Activated T-cell treated with anti-CD3 and anti-CD28 coated beads for 4 hours (primary cell): ENCODE results near the gene PLEKHM3.
"Not testable (repeated sequence)": the region's sequence is repeated elsewhere in the genome, so short reads cannot be mapped to it uniquely, and the experiment has no call there.

Experiments
- DNase-seq: peaks from one replicate; pipeline ENCODE4 v3.0.0-alpha.2; 2020

PLEKHM3 gene

GRCh38 chr2:207813942-207814341 lies 211.4 kb downstream of the PLEKHM3 start:
- no peak for DNase-seq

GRCh38 chr2:207813221-207813916 lies 212.0 kb downstream of the PLEKHM3 start:
- DNase-seq: no peak

GRCh38 chr2:207812726-207813080 lies 212.6 kb downstream of the PLEKHM3 start:
- no peak for DNase-seq

- DNase-seq: no peak
These were observed 213.1 kb downstream of the PLEKHM3 start for GRCh38 chr2:207812058-207812725.

GRCh38 chr2:207811658-207812057 lies 213.7 kb downstream of the PLEKHM3 start:
- not testable (repeated sequence) for DNase-seq

GRCh38 chr2:207810200-207810788 lies 215.0 kb downstream of the PLEKHM3 start:
- no peak for DNase-seq

- DNase-seq: no peak
These were observed 217.2 kb downstream of the PLEKHM3 start for GRCh38 chr2:207808119-207808518.

GRCh38 chr2:207807516-207807915 lies 217.8 kb downstream of the PLEKHM3 start:
- DNase-seq: no peak

GRCh38 chr2:207805566-207806226 lies 219.6 kb downstream of the PLEKHM3 start:
- no peak for DNase-seq

- DNase-seq: no peak
These were observed 222.7 kb downstream of the PLEKHM3 start for GRCh38 chr2:207802650-207803049.

GRCh38 chr2:207801259-207801658 lies 224.1 kb downstream of the PLEKHM3 start:
- no peak for DNase-seq

GRCh38 chr2:207796585-207797350 lies 228.6 kb downstream of the PLEKHM3 start:
- DNase-seq: no peak

GRCh38 chr2:207792244-207792785 lies 233.0 kb downstream of the PLEKHM3 start:
- no peak for DNase-seq

- no peak for DNase-seq
These were observed 233.6 kb downstream of the PLEKHM3 start for GRCh38 chr2:207791579-207792243.

- no peak for DNase-seq
These were observed 234.4 kb downstream of the PLEKHM3 start for GRCh38 chr2:207790898-207791297.

GRCh38 chr2:207787800-207788199 lies 237.5 kb downstream of the PLEKHM3 start:
- DNase-seq: no peak

- DNase-seq: no peak
These were observed 238.3 kb downstream of the PLEKHM3 start for GRCh38 chr2:207787017-207787416.

GRCh38 chr2:207784898-207785297 lies 240.4 kb downstream of the PLEKHM3 start:
- DNase-seq: no peak

GRCh38 chr2:207783514-207783913 lies 241.8 kb downstream of the PLEKHM3 start:
- DNase-seq: no peak

- no peak for DNase-seq
These were observed 242.9 kb downstream of the PLEKHM3 start for GRCh38 chr2:207782238-207783030.

- DNase-seq: no peak
These were observed 245.8 kb downstream of the PLEKHM3 start for GRCh38 chr2:207779523-207779922.
